Measurements from ENCODE around the gene SEC22B.
"Not testable (repeated sequence)": the region's sequence is repeated elsewhere in the genome, so short reads cannot be mapped to it uniquely, and the experiment has no call there.

The SEC22B gene

GRCh38 chr1:120112212-120112611, 64.1 kb downstream of the SEC22B start:
- not testable (repeated sequence) for DNase-seq

GRCh38 chr1:120111771-120112170, 64.5 kb downstream of the SEC22B start:
- not testable (repeated sequence) for DNase-seq

DNA sequence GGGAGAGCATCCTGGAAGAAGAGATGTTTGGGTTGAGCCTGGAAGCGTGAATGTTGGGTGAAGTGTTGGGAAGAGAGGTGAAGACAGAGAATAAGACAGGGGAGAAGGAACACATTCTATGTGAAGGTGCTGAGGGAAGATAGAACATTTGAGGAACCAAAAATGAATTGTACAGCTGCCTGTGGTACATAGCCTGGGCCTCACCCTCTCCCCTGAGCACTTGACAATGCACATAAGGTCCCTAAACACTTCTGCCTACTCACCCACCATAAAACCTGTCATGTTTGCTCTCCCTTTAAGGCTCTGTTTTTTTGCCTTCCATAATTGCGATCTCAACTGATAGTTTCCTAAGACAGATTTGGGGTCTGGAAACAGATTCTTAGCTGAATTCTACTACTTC, 65.3 kb downstream of the SEC22B start:
- not testable (repeated sequence) for DNase-seq

DNA sequence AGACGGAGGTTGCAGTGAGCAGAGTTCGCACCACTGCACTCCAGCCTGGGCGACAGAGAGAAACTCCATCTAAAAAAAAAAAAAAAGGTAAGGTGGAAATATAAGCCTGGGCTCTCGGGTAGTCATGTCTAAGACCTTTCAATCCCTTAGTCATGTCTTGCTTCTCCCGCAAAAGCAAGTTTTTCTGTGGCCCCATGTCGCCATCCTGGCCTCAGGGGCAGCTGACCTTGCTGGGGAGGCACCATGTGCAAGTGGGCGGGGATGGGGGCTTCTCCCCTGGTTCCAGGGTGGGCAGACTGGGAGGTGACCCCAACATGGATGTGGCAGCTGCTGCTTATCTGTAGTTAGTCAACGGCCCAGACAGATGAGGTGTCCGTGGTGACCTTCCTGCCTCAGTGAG, 66.7 kb downstream of the SEC22B start:
- not testable (repeated sequence) for DNase-seq

DNA sequence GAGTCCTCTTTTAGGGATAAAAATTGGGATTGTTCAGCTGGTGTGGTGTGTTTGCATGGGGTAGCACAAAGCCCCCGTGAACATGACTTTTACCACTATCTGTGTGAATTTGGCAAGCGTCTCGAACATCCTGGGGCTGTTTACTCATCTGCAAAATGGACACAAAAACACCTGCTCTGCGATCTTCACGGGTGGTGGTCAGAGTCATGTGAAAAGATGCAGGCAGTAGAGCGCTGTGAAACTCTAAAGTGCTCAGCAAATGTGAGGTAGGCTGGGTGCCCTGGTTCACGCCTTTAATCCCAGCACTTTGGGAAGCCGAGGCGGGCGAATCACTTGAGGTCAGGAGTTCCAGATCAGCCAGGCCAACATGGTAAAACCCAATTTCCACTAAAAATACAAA, 67.1 kb downstream of the SEC22B start:
- not testable (repeated sequence) for DNase-seq

DNA sequence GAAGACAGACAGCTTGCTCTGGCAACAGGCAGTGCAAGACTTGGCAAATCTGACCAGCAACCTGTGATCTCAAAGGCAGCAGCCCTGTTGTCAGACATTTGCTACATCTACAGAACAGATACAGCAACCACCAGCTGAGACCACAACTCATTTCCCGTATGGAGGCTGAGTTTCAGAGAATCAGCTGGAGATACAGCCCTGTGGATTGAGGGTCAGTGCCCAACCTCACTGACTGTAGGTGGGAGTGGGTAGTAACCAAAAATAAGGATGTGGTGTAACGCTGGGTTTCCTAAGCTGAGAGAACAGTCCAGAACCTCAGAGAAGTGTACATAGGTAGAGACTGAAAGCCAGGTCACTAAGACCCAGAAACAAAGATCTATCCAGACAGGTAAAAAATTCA, 71.0 kb downstream of the SEC22B start:
- DNase-seq = not testable (repeated sequence)

- not testable (repeated sequence) for DNase-seq
These were observed 72.6 kb downstream of the SEC22B start for GRCh38 chr1:120103768-120104167.

DNA sequence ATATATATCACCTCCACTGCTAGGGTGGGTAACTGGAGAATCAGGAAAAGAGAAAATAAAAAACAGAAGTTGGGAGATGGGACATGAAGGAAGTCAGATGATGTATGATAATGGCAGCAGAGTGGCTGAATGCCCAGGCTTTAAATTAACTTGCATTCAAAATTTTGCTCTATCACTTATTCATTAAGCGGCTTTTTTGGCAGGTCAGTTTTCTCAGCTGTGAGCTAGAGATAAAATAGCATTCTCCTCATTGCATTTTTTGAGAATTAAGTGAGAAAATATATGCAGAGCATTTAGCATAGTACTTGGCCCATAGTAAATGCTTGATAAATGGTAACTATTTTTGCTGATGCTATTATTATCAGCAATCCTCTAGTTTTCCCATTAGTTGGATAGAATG, 74.7 kb downstream of the SEC22B start:
- DNase-seq = not testable (repeated sequence)
